ENCODE measurements around the gene COL6A5. TPM values are rescaled to one million over a fixed set of nuclear protein-coding genes. Genes with fewer than 3 reads are reported as not detected.

Gene COL6A5
- total RNA-seq, 2 donors from 2014 or later, result 0.15 TPM; not detected in 1

- TF ChIP-seq CTCF (IDR thresholded peaks at IDR 0.05), result no peak
- no peak overlapping the region for H3K4me3 ChIP-seq
- no peaks in the 10 kb centered on the region for H3K36me3 ChIP-seq
- H3K4me1 ChIP-seq, result no peaks in the 10 kb centered on the region
- H3K9ac ChIP-seq (ENCODE audit: low read depth in 2 of 2, low read length in 2 of 2), result no peak overlapping the region
- no peaks in the 10 kb centered on the region for H3K9me3 ChIP-seq
- no peak for DNase-seq
- no peaks in the 10 kb centered on the region for H3K27me3 ChIP-seq
- H3K27ac ChIP-seq, result no peak overlapping the region
- intact Hi-C loops (cut with DNase I), result no loop called here
Measured at GRCh38 chr3:130414457-130414856, 69.0 kb downstream of the COL6A5 start.

- intact Hi-C loops (cut with DNase I), result no loop called here
- Histone ChIP-seq H3K9me3 (no peaks in the 10 kb centered on the region), H3K36me3 (no peaks in the 10 kb centered on the region), H3K27me3 (no peaks in the 10 kb centered on the region), H3K4me3 (no peak overlapping the region), H3K9ac (ENCODE audit: low read depth in 2 of 2, low read length in 2 of 2) (no peak overlapping the region), H3K27ac (no peak overlapping the region), H3K4me1 (no peaks in the 10 kb centered on the region)
- TF ChIP-seq CTCF (IDR thresholded peaks at IDR 0.05), result no peak
- no peak for DNase-seq
Measured at GRCh38 chr3:130420466-130420865, 75.0 kb downstream of the COL6A5 start.

GRCh38 chr3:130423064-130423463, 77.6 kb downstream of the COL6A5 start:
- Histone ChIP-seq H3K4me3 (no peak overlapping the region), H3K9me3 (no peaks in the 10 kb centered on the region), H3K27me3 (no peaks in the 10 kb centered on the region), H3K27ac (no peak overlapping the region), H3K36me3 (no peaks in the 10 kb centered on the region), H3K4me1 (no peaks in the 10 kb centered on the region), H3K9ac (ENCODE audit: low read depth in 2 of 2, low read length in 2 of 2) (no peak overlapping the region)
- TF ChIP-seq CTCF (IDR thresholded peaks at IDR 0.05), result no peak
- DNase-seq, result no peak
- intact Hi-C loops (cut with DNase I), result no loop called here

- Histone ChIP-seq H3K4me3 (no peak overlapping the region), H3K9ac (ENCODE audit: low read depth in 2 of 2, low read length in 2 of 2) (no peak overlapping the region), H3K27me3 (no peaks in the 10 kb centered on the region), H3K27ac (no peak overlapping the region), H3K4me1 (no peaks in the 10 kb centered on the region), H3K36me3 (no peaks in the 10 kb centered on the region), H3K9me3 (no peaks in the 10 kb centered on the region)
- no peak for TF ChIP-seq CTCF (IDR thresholded peaks at IDR 0.05)
- intact Hi-C loops (cut with DNase I), result no loop called here
- no peak for DNase-seq
Measured at GRCh38 chr3:130424837-130425236, 79.4 kb downstream of the COL6A5 start.

GRCh38 chr3:130425484-130425883, 80.0 kb downstream of the COL6A5 start:
- Histone ChIP-seq H3K9me3 (no peaks in the 10 kb centered on the region), H3K4me1 (no peaks in the 10 kb centered on the region), H3K27ac (no peak overlapping the region), H3K36me3 (no peaks in the 10 kb centered on the region), H3K9ac (ENCODE audit: low read depth in 2 of 2, low read length in 2 of 2) (no peak overlapping the region), H3K4me3 (no peak overlapping the region), H3K27me3 (no peaks in the 10 kb centered on the region)
- intact Hi-C loops (cut with DNase I), result no loop called here
- no peak for DNase-seq
- TF ChIP-seq CTCF (IDR thresholded peaks at IDR 0.05), result no peak

- H3K4me1 ChIP-seq, result no peaks in the 10 kb centered on the region
- DNase-seq, result no peak
- H3K27me3 ChIP-seq, result no peaks in the 10 kb centered on the region
- H3K4me3 ChIP-seq, result no peak overlapping the region
- no peaks in the 10 kb centered on the region for H3K36me3 ChIP-seq
- H3K27ac ChIP-seq, result no peak overlapping the region
- intact Hi-C loops (cut with DNase I), result no loop called here
- no peaks in the 10 kb centered on the region for H3K9me3 ChIP-seq
- no peak overlapping the region for H3K9ac ChIP-seq (ENCODE audit: low read depth in 2 of 2, low read length in 2 of 2)
- TF ChIP-seq CTCF (IDR thresholded peaks at IDR 0.05), result no peak
Measured at GRCh38 chr3:130426206-130426605, 80.7 kb downstream of the COL6A5 start.

Measured in colonic mucosa (tissue), 4 donors.